K562 (cell line): Measurements from ENCODE around the gene APLP1. TPM values are rescaled to one million over a fixed set of nuclear protein-coding genes. Genes with fewer than 3 reads are reported as not detected.

ENCODE experiments used
- ATAC-seq: fragments of 200-7000 bp; cut with Tn5 transposase; 3 replicates; pipeline ENCODE4 v1.9.1; 2020; ENCODE audit warnings: moderate library complexity
- BruUV-seq: library from RNA; stranded (reverse); fragments of 400-500 nt; replicated peaks from 2 replicates; lab custom pipeline; 2021; lab: Mats Ljungman, UMichigan
- CTCF ChIA-PET: fragments of 300-600 bp; formaldehyde crosslinking; extraction: SDS; loops from one replicate; lab custom pipeline; 2021; ENCODE audit warnings: low intra/inter-chr PET ratio; lab: Yijun Ruan, JAX
- POLR2A ChIA-PET: fragments of 300-600, 350-650 bp; sonication (Branson Sonifier 250); formaldehyde crosslinking; extraction: SDS; loops from one replicate; lab custom pipeline; 2021; ENCODE audit warnings: antibody characterized with exemption, inconsistent platforms; lab: Yijun Ruan, JAX
- DNase-seq, 4 experiments: peaks; one replicate each; pipeline versions ENCODE4 v3.0.0 to v3.0.0-alpha.2; 2011 to 2018; ENCODE audit warnings: low spot score in 3 of 4, mixed read lengths in 3 of 4; ENCODE audit errors: extremely low read depth in 1 of 4
- FAIRE-seq: peaks from 2 replicates; lab custom pipeline; 2011; peaks lifted over from hg19 to GRCh38; lab: Jason Lieb, UNC
- H2AFZ ChIP-seq: 2 replicates; pipeline ENCODE4 v1.6.0; 2011; ENCODE audit warnings: low read depth, low read length, control low read depth, inconsistent platforms
- H3K27ac ChIP-seq: fragments of 200-600 bp; 3 replicates; pipeline ENCODE4 v1.8.0; 2011; ENCODE audit warnings: low read depth, mild to moderate bottlenecking, control low read depth, inconsistent platforms, low read length, moderate library complexity, mixed read lengths; ENCODE audit errors: extremely low read depth
- H3K27me3 ChIP-seq, 2 experiments: fragments of 300-600 bp in 1 of 2; 2 replicates in 1 of 2; 3 replicates in 1 of 2; pipeline versions ENCODE4 v1.6.0 to v1.8.0; 2011; ENCODE audit warnings: inconsistent platforms in 2 of 2, low read length in 2 of 2, mild to moderate bottlenecking in 1 of 2, mixed read lengths in 1 of 2, moderate library complexity in 1 of 2; ENCODE audit not compliant: control insufficient read depth in 2 of 2, insufficient read depth in 2 of 2
- H3K36me3 ChIP-seq: fragments of 300-600 bp; 3 replicates; pipeline ENCODE4 v1.8.0; 2011; ENCODE audit warnings: mild to moderate bottlenecking, low read length, inconsistent platforms; ENCODE audit not compliant: control insufficient read depth, insufficient read depth
- H3K4me1 ChIP-seq, 2 experiments: fragments of 200-600 bp in 1 of 2; replicated peaks in 1 of 2; 2 replicates in 1 of 2; 3 replicates in 1 of 2; pipeline versions ENCODE4 v1.5.1 to v1.8.0; 2011; ENCODE audit warnings: inconsistent platforms in 2 of 2, low read length in 2 of 2, mild to moderate bottlenecking in 1 of 2, mixed read lengths in 1 of 2, moderate library complexity in 1 of 2; ENCODE audit not compliant: control insufficient read depth in 2 of 2, insufficient read depth in 2 of 2
- H3K4me2 ChIP-seq: 2 replicates; pipeline ENCODE4 v1.6.1; 2011; ENCODE audit warnings: low read length, control low read depth, inconsistent platforms, mixed read lengths; ENCODE audit not compliant: insufficient read depth
- H3K4me3 ChIP-seq: fragments of 200-600 bp; sonication (generic), shearing (Covaris generic); 2 replicates; pipeline ENCODE4 v1.5.1; 2016; ENCODE audit warnings: control low read depth, inconsistent platforms
- H3K79me2 ChIP-seq: fragments of 200-600 bp; 3 replicates; pipeline ENCODE4 v1.8.0; 2011; ENCODE audit warnings: low read length, inconsistent platforms; ENCODE audit not compliant: control insufficient read depth, insufficient read depth
- H3K9ac ChIP-seq, 2 experiments: 2 replicates each; pipeline versions ENCODE4 v1.6.0 to v1.6.1; 2011; ENCODE audit warnings: low read depth in 2 of 2, low read length in 2 of 2, control low read depth in 1 of 2, inconsistent platforms in 1 of 2, mild to moderate bottlenecking in 1 of 2, mixed read lengths in 1 of 2; ENCODE audit not compliant: insufficient read depth in 1 of 2
- H3K9me1 ChIP-seq: one replicate; pipeline ENCODE4 v1.6.0; 2011; ENCODE audit warnings: inconsistent platforms, mild to moderate bottlenecking, low read length, moderate library complexity; ENCODE audit not compliant: control insufficient read depth, insufficient read depth
- H3K9me3 ChIP-seq: replicated peaks from 2 replicates; pipeline ENCODE4 v1.5.1; 2011; ENCODE audit warnings: low read depth, low read length, inconsistent platforms; ENCODE audit not compliant: control insufficient read depth, insufficient read depth
- H4K20me1 ChIP-seq: replicated peaks from 2 replicates; pipeline ENCODE4 v1.6.1; 2011; ENCODE audit warnings: low read length, inconsistent platforms, mixed read lengths; ENCODE audit not compliant: control insufficient read depth, insufficient read depth
- CREM ChIP-seq: IDR thresholded peaks from 2 replicates; pipeline ENCODE4 v1.6.1; 2014; ENCODE audit warnings: antibody characterized with exemption, low read depth
- ESRRB ChIP-seq: fragments of 250-450 bp; sonication (Bioruptor Pico); IDR thresholded peaks from 2 replicates; pipeline ENCODE4 v1.5.0; 2020; ENCODE audit warnings: mild to moderate bottlenecking, moderate library complexity, borderline replicate concordance
- HCFC1 ChIP-seq: IDR thresholded peaks from 2 replicates; pipeline ENCODE4 v1.6.1; 2012; ENCODE audit warnings: low read depth, low read length, improper control_type of control experiment
- MCM5 ChIP-seq: fragments of 450-650 bp; IDR thresholded peaks from 2 replicates; pipeline ENCODE4 v1.6.1; 2016; ENCODE audit warnings: low read depth
- MCM7 ChIP-seq, 2 experiments: fragments of 450-650 bp; IDR thresholded peaks; 2 replicates each; pipeline ENCODE4 v1.6.1; 2016 to 2018
- RAD21 ChIP-seq, 2 experiments: fragments of 250-450 bp in 1 of 2; fragments of 450-650 bp in 1 of 2; sonication (Bioruptor Pico) in 1 of 2; formaldehyde crosslinking in 1 of 2; IDR thresholded peaks in 1 of 2; conservative IDR thresholded peaks in 1 of 2; 2 replicates each; pipeline versions ENCODE4 v1.4.0 to v1.8.0; 2020 to 2022; ENCODE audit warnings: mild to moderate bottlenecking in 2 of 2, moderate library complexity in 1 of 2
- TAF15 ChIP-seq: fragments of 200-400 bp; formaldehyde crosslinking; IDR thresholded peaks from 2 replicates; pipeline ENCODE4 v1.6.1; 2017; ENCODE audit warnings: mild to moderate bottlenecking, low read depth, low read length, moderate library complexity
- ZNF384 ChIP-seq: IDR thresholded peaks from 2 replicates; pipeline ENCODE4 v1.6.1; 2012; ENCODE audit warnings: low read depth, low read length, improper control_type of control experiment
- WGBS: fragments of 100-300 bp; shearing (Covaris generic); methylation state at CpG from one replicate; pipeline ENCODE4 v1.1.6; 2016; ENCODE audit warnings: low coverage, mixed read lengths; ENCODE audit not compliant: insufficient coverage; ENCODE audit errors: missing lambda C conversion rate; 5-methylcytosine and 5-hydroxymethylcytosine counted together
- in situ Hi-C: fragments of 300-500 bp; cut with MboI; formaldehyde crosslinking; loops from 4 replicates; pipeline ENCODE4 v1.15.0; 2018; ENCODE audit warnings: inconsistent platforms, mixed read lengths
- intact Hi-C: fragments of 100-400 bp; cut with micrococcal nuclease; formaldehyde crosslinking; loops from 2 replicates; pipeline ENCODE4 v1.14.2; 2022
- polyA plus RNA-seq, 8 experiments: library from polyadenylated mRNA; depleted of rRNA in 4 of 8; stranded (reverse) in 5 of 8; unstranded in 3 of 8; fragments of >200 nt; fragmentation: Nextera tagmentation in 2 of 8; fragmentation: Illumina TruSeq in 1 of 8; extraction: Ambion mirVana in 2 of 8; extraction: Trizol in 1 of 8; gene quantifications; 2 replicates each; pipeline versions ENCODE4 v1.2.1 to v1.2.3, GENCODE V29; 2011 to 2014; ENCODE audit warnings: inconsistent platforms in 1 of 8, missing spikeins in 1 of 8
- total RNA-seq, 7 experiments: library from RNA; depleted of rRNA in 6 of 7; stranded (reverse); fragments of >200 nt in 6 of 7; fragmentation: Illumina TruSeq in 2 of 7; extraction: Trizol in 2 of 7; gene quantifications; 2 replicates each; pipeline versions ENCODE4 v1.2.1 to v1.2.3, GENCODE V29; 2011 to 2021; ENCODE audit warnings: low replicate concordance in 1 of 7
- TF ChIP-seq, protein P1 (sequence below): sonication (generic); formaldehyde crosslinking; IDR thresholded peaks from 2 replicates; pipeline ENCODE4 v1.8.0; 2022; ENCODE audit warnings: mild to moderate bottlenecking, missing genetic modification reagents, borderline replicate concordance
- TF ChIP-seq, protein P2 (sequence below): fragments of 250-450 bp; sonication (Bioruptor Pico); IDR thresholded peaks from 2 replicates; pipeline ENCODE4 v1.8.0; 2021; ENCODE audit warnings: borderline replicate concordance, mild to moderate bottlenecking, moderate library complexity; ENCODE audit not compliant: poor library complexity, severe bottlenecking
- TF ChIP-seq, protein P3 (sequence below), 2 experiments: fragments of 450-650 bp in 1 of 2; sonication (generic) in 1 of 2; formaldehyde crosslinking; conservative IDR thresholded peaks; 2 replicates each; pipeline versions ENCODE4 v1.4.0 to v1.8.1; 2020 to 2022; ENCODE audit warnings: mild to moderate bottlenecking in 1 of 2, missing genetic modification reagents in 1 of 2
- TF ChIP-seq, protein P4 (sequence below): fragments of 450-650 bp; IDR thresholded peaks from 2 replicates; pipeline ENCODE4 v1.6.1; 2016
- TF ChIP-seq, protein P5 (sequence below): fragments of 250-450 bp; sonication (Bioruptor Pico); IDR thresholded peaks from 2 replicates; pipeline ENCODE4 v1.5.0; 2022; ENCODE audit warnings: mild to moderate bottlenecking

The APLP1 gene
- total and polyA plus RNA-seq, 9 of the 15 experiments (the other 6 are each of a cell fraction or from before 2014, with no cell fraction given), result 0.69 to 9.9 (median 4.7) TPM

DNA sequence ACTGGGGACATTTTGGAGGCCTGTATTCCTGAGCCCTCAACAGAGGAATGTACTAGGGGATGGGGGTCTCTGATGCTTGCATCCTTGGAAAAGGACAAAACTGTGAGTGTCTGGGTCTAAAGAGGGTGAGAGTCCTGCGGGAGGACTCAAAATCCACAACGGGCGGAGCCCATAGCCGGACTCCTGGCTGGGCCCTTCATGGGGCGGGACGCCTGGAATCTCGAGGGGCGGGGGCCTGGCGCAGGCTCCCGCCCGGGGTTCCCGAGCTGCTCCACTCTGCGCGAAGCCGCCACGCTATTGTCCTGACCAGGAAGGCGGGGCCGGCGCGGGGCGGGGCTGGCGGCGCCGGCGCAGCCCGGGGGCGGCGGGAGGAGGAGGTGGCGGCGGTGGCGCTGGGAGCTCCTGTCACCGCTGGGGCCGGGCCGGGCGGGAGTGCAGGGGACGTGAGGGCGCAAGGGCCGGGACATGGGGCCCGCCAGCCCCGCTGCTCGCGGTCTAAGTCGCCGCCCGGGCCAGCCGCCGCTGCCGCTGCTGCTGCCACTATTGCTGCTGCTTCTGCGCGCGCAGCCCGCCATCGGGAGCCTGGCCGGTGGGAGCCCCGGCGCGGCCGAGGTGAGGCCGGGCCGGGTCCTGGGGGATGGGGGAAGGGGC lies at the start of gene APLP1 (continued):
- TF ChIP-seq, protein P1, sequence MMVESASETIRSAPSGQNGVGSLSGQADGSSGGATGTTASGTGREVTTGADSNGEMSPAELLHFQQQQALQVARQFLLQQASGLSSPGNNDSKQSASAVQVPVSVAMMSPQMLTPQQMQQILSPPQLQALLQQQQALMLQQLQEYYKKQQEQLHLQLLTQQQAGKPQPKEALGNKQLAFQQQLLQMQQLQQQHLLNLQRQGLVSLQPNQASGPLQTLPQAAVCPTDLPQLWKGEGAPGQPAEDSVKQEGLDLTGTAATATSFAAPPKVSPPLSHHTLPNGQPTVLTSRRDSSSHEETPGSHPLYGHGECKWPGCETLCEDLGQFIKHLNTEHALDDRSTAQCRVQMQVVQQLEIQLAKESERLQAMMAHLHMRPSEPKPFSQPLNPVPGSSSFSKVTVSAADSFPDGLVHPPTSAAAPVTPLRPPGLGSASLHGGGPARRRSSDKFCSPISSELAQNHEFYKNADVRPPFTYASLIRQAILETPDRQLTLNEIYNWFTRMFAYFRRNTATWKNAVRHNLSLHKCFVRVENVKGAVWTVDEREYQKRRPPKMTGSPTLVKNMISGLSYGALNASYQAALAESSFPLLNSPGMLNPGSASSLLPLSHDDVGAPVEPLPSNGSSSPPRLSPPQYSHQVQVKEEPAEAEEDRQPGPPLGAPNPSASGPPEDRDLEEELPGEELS (CRISPR knock-in tag), result no peak
- TF ChIP-seq MCM5 (no peak), RAD21 (CRISPR knock-in tag; conservative IDR thresholded peaks at IDR 0.05 in 1 of 2, IDR thresholded peaks at IDR 0.05 in 1 of 2) (no peak), TAF15 (no peak)
- TF ChIP-seq, protein P2, sequence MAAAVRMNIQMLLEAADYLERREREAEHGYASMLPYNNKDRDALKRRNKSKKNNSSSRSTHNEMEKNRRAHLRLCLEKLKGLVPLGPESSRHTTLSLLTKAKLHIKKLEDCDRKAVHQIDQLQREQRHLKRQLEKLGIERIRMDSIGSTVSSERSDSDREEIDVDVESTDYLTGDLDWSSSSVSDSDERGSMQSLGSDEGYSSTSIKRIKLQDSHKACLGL, result no peak

DNA sequence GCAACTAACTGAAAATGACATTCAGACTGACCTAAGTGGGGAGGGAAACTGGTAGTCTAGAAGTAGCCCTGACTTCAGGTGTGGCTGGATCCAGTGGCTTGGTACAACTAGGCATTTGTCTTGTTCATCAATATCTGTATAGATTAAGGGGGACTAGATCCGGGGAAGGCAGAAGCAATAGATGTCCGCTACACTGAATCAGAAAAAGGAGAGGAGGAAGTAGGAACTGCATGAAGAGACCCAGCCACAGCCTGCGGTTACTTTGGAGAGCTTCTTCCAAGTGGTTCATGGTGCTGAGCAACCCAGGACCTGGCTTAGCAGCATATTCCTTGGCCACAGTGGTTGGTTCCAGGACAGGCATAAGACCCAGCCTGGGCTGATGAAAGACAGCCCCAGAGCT lies 45.8 kb upstream of the APLP1 start:
- FAIRE-seq (peak; percentile 6), ATAC-seq (peak; percentile 86), DNase-seq (peak; percentile 32 to 50 (median 44))
- H3K4me1 ChIP-seq, result peaks cover 0 to 5% of the 10 kb centered on the region in 2 experiments; a peak in 2 of 5 replicates
- no peaks in the 10 kb centered on the region for H3K36me3 ChIP-seq
- peak overlapping the region; percentile 24 for H3K4me3 ChIP-seq
- H3K27ac ChIP-seq, result no peak overlapping the region
- peak overlapping the region; percentile 84 for H2AFZ ChIP-seq
- ChIA-PET CTCF (no interaction called here), POLR2A (interaction anchor here (0.6 to 1.1 kb wide), 2 partner anchors 10 to 23 kb away, joined by 3 read pairs; partner anchors contain the start of gene PRODH2)
- WGBS, result 5% methylated on average over 3 of the region's 3 CpGs
- peak overlapping the region; percentile 60 for H3K4me2 ChIP-seq
- no peaks in the 10 kb centered on the region for H3K9me1 ChIP-seq
- intact Hi-C loops, result loop anchor here (10.0 kb wide), 1 partner anchor 112 kb away; the partner anchor contains the start of gene LRFN3
- H3K9ac ChIP-seq, result peak overlapping the region in 1 of 2 experiments; percentile 10; a peak in 1 of 4 replicates
- no peaks in the 10 kb centered on the region for H3K9me3 ChIP-seq
- H4K20me1 ChIP-seq, result no peaks in the 10 kb centered on the region
- peaks cover 2 to 5% of the 10 kb centered on the region in 2 experiments; a peak in 2 of 5 replicates for H3K27me3 ChIP-seq
- H3K79me2 ChIP-seq, result no peaks in the 10 kb centered on the region
- in situ Hi-C loops, result no loop called here
- no TSS peak for BruUV-seq
- TF ChIP-seq, protein P3, sequence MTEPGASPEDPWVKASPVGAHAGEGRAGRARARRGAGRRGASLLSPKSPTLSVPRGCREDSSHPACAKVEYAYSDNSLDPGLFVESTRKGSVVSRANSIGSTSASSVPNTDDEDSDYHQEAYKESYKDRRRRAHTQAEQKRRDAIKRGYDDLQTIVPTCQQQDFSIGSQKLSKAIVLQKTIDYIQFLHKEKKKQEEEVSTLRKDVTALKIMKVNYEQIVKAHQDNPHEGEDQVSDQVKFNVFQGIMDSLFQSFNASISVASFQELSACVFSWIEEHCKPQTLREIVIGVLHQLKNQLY (CRISPR knock-in tag; conservative IDR thresholded peaks at IDR 0.05), result no peak
- TF ChIP-seq HCFC1 (peak; percentile 51; the same call in 1 of the 2 replicates), MCM7 (IDR thresholded peaks at IDR 0.05) (no peak), CREM (0 out of 2 replicates have a peak, but pooled peaks have one; percentile 13), ESRRB (CRISPR knock-in tag) (no peak), ZNF384 (peak; percentile 75)
- TF ChIP-seq, protein P4, sequence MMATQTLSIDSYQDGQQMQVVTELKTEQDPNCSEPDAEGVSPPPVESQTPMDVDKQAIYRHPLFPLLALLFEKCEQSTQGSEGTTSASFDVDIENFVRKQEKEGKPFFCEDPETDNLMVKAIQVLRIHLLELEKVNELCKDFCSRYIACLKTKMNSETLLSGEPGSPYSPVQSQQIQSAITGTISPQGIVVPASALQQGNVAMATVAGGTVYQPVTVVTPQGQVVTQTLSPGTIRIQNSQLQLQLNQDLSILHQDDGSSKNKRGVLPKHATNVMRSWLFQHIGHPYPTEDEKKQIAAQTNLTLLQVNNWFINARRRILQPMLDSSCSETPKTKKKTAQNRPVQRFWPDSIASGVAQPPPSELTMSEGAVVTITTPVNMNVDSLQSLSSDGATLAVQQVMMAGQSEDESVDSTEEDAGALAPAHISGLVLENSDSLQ, result peak; percentile 86; the same call in 1 of the 2 replicates
- TF ChIP-seq, protein P5, sequence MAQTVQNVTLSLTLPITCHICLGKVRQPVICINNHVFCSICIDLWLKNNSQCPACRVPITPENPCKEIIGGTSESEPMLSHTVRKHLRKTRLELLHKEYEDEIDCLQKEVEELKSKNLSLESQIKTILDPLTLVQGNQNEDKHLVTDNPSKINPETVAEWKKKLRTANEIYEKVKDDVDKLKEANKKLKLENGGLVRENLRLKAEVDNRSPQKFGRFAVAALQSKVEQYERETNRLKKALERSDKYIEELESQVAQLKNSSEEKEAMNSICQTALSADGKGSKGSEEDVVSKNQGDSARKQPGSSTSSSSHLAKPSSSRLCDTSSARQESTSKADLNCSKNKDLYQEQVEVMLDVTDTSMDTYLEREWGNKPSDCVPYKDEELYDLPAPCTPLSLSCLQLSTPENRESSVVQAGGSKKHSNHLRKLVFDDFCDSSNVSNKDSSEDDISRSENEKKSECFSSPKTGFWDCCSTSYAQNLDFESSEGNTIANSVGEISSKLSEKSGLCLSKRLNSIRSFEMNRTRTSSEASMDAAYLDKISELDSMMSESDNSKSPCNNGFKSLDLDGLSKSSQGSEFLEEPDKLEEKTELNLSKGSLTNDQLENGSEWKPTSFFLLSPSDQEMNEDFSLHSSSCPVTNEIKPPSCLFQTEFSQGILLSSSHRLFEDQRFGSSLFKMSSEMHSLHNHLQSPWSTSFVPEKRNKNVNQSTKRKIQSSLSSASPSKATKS (CRISPR knock-in tag), result no peak
